HepG2 (cell line): ENCODE data around the gene F8. TPM values are rescaled to one million over a fixed set of nuclear protein-coding genes. Genes with fewer than 3 reads are reported as not detected.

Experiments used
- ATAC-seq: fragments of 200-7000 bp; cut with Tn5 transposase; 3 replicates; pipeline ENCODE4 v1.9.1; 2020; ENCODE audit warnings: mild to moderate bottlenecking, moderate library complexity
- BruUV-seq: library from RNA; stranded (reverse); fragments of 400-500 nt; replicated peaks from 2 replicates; lab custom pipeline; 2021; lab: Mats Ljungman, UMichigan
- CTCF ChIA-PET: fragments of 300-600 bp; formaldehyde crosslinking; extraction: SDS; loops from one replicate; lab custom pipeline; 2021; ENCODE audit warnings: low total read pairs, inconsistent platforms, low intra/inter-chr PET ratio; lab: Yijun Ruan, JAX
- POLR2A ChIA-PET: fragments of 350-600 bp; sonication (Branson Sonifier 250); formaldehyde crosslinking; loops from one replicate; lab custom pipeline; 2020; ENCODE audit warnings: antibody characterized with exemption, inconsistent platforms; lab: Yijun Ruan, JAX
- DNase-seq: peaks from one replicate; pipeline ENCODE4 v3.0.0-alpha.2; 2015; ENCODE audit warnings: low spot score
- FAIRE-seq: peaks from 3 replicates; lab custom pipeline; 2011; peaks lifted over from hg19 to GRCh38; lab: Jason Lieb, UNC
- H2AFZ ChIP-seq: one replicate; pipeline ENCODE4 v1.6.1; 2011; ENCODE audit warnings: low read length, inconsistent platforms
- H3K27ac ChIP-seq: fragments of 300-600 bp; 3 replicates; pipeline ENCODE4 v1.8.0; 2011; ENCODE audit warnings: mixed run types, mild to moderate bottlenecking, mixed read lengths, low read length, inconsistent platforms; ENCODE audit not compliant: insufficient read depth; ENCODE audit errors: extremely low read length
- H3K27me3 ChIP-seq, 2 experiments: fragments of 200-600 bp in 1 of 2; 2 replicates in 1 of 2; 3 replicates in 1 of 2; pipeline versions ENCODE4 v1.6.0 to v1.8.0; 2011; ENCODE audit warnings: low read length in 2 of 2, mild to moderate bottlenecking in 2 of 2, moderate library complexity in 2 of 2, inconsistent platforms in 1 of 2; ENCODE audit not compliant: insufficient read depth in 2 of 2, control insufficient read depth in 1 of 2
- H3K36me3 ChIP-seq, 2 experiments: fragments of 200-600 bp in 1 of 2; replicated peaks in 1 of 2; 2 replicates in 1 of 2; 3 replicates in 1 of 2; pipeline versions ENCODE4 v1.5.1 to v1.8.0; 2011; ENCODE audit warnings: low read length in 2 of 2, inconsistent platforms in 1 of 2; ENCODE audit not compliant: insufficient read depth in 2 of 2, control insufficient read depth in 1 of 2
- H3K4me1 ChIP-seq: 2 replicates; pipeline ENCODE4 v1.5.1; 2012; ENCODE audit warnings: low read length, inconsistent platforms; ENCODE audit not compliant: insufficient read depth
- H3K4me2 ChIP-seq: 2 replicates; pipeline ENCODE4 v1.6.0; 2011; ENCODE audit warnings: low read depth, low read length, inconsistent platforms
- H3K4me3 ChIP-seq, 3 experiments: fragments of 200-600 bp in 1 of 3; sonication (generic), shearing (Covaris generic) in 1 of 3; replicated peaks in 1 of 3; 2 replicates each; pipeline ENCODE4 v1.5.1; 2011 to 2016; ENCODE audit warnings: low read length in 3 of 3, inconsistent platforms in 2 of 3, low read depth in 2 of 3, mild to moderate bottlenecking in 2 of 3, control low read depth in 1 of 3, mixed read lengths in 1 of 3; ENCODE audit not compliant: insufficient read depth in 1 of 3
- H3K79me2 ChIP-seq: one replicate; pipeline ENCODE4 v1.6.1; 2011; ENCODE audit warnings: low read length, inconsistent platforms; ENCODE audit not compliant: insufficient read depth
- H3K9ac ChIP-seq: 2 replicates; pipeline ENCODE4 v1.6.0; 2011; ENCODE audit warnings: mild to moderate bottlenecking, low read depth, low read length, inconsistent platforms; ENCODE audit not compliant: insufficient read depth
- H3K9me3 ChIP-seq: 2 replicates; pipeline ENCODE4 v1.5.1; 2012; ENCODE audit warnings: mild to moderate bottlenecking, low read length
- H4K20me1 ChIP-seq: 2 replicates; pipeline ENCODE4 v1.6.0; 2011; ENCODE audit warnings: inconsistent platforms, mild to moderate bottlenecking, low read length, moderate library complexity; ENCODE audit not compliant: insufficient read depth
- KAT8 ChIP-seq: IDR thresholded peaks from 2 replicates; pipeline ENCODE4 v1.6.1; 2016; ENCODE audit warnings: missing genetic modification reagents, missing compliant biosample characterization
- KLF12 ChIP-seq: sonication (generic); formaldehyde crosslinking; IDR thresholded peaks from 2 replicates; pipeline ENCODE4 v1.4.0; 2020; ENCODE audit warnings: missing genetic modification reagents, borderline replicate concordance
- PRDM15 ChIP-seq: sonication (generic); formaldehyde crosslinking; IDR thresholded peaks from 2 replicates; pipeline ENCODE4 v1.4.0; 2020; ENCODE audit warnings: missing genetic modification reagents
- SAP130 ChIP-seq: IDR thresholded peaks from 2 replicates; pipeline ENCODE4 v1.6.1; 2016; ENCODE audit warnings: low read depth
- SRF ChIP-seq: IDR thresholded peaks from 2 replicates; pipeline ENCODE4 v1.6.1; 2011; ENCODE audit warnings: mild to moderate bottlenecking, low read depth, low read length, moderate library complexity
- STAT6 ChIP-seq: sonication (generic); formaldehyde crosslinking; IDR thresholded peaks from 2 replicates; pipeline ENCODE4 v1.4.0; 2020; ENCODE audit warnings: missing genetic modification reagents, mild to moderate bottlenecking, borderline replicate concordance
- TFE3 ChIP-seq: IDR thresholded peaks from 2 replicates; pipeline ENCODE4 v1.6.1; 2016
- WIZ ChIP-seq: sonication (generic); formaldehyde crosslinking; IDR thresholded peaks from 2 replicates; pipeline ENCODE4 v1.5.1; 2020; ENCODE audit warnings: mild to moderate bottlenecking, missing genetic modification reagents
- ZBTB3 ChIP-seq: sonication (generic); formaldehyde crosslinking; IDR thresholded peaks from 2 replicates; pipeline ENCODE4 v1.4.0; 2020; ENCODE audit warnings: low read depth, mild to moderate bottlenecking, moderate library complexity, missing genetic modification reagents, borderline replicate concordance
- ZNF136 ChIP-seq: sonication (generic); formaldehyde crosslinking; IDR thresholded peaks from 2 replicates; pipeline ENCODE4 v1.8.1; 2022; ENCODE audit warnings: low read depth, mild to moderate bottlenecking, moderate library complexity, missing genetic modification reagents
- ZNF280D ChIP-seq: sonication (generic); formaldehyde crosslinking; IDR thresholded peaks from 2 replicates; pipeline ENCODE4 v1.5.1; 2020; ENCODE audit warnings: mild to moderate bottlenecking, missing genetic modification reagents
- ZNF615 ChIP-seq: sonication (generic); formaldehyde crosslinking; IDR thresholded peaks from 2 replicates; pipeline ENCODE4 v1.5.0; 2020; ENCODE audit warnings: mild to moderate bottlenecking, missing genetic modification reagents, borderline replicate concordance
- WGBS: methylation state at CpG from one replicate; pipeline ENCODE4 v1.1.6; 2017; ENCODE audit warnings: low lambda C conversion rate; 5-methylcytosine and 5-hydroxymethylcytosine counted together
- in situ Hi-C: cut with HindIII; loops from 2 replicates; pipeline ENCODE4 v1.10.0; 2017; ENCODE audit warnings: low pct_unique_long_range_greater_than_20kb; ENCODE audit not compliant: extremely low pct_ligation_motif_present
- intact Hi-C: fragments of 100-400 bp; cut with micrococcal nuclease; formaldehyde crosslinking; loops from one replicate; pipeline ENCODE4 v1.10.0; 2022; ENCODE audit not compliant: unreplicated experiment
- polyA plus RNA-seq, 8 experiments: library from polyadenylated mRNA; depleted of rRNA in 3 of 8; stranded (reverse) in 7 of 8; unstranded in 1 of 8; fragments of >200 nt; fragmentation: Illumina TruSeq in 4 of 8; extraction: Trizol in 4 of 8; gene quantifications; 2 replicates each; pipeline versions ENCODE4 v1.2.1 to v1.2.3, GENCODE V29; 2011 to 2016; ENCODE audit warnings: low read depth in 4 of 8, missing spikeins in 1 of 8, mixed read lengths in 1 of 8; ENCODE audit not compliant: insufficient read depth in 1 of 8
- total RNA-seq, 5 experiments: library from RNA; depleted of rRNA; stranded (reverse); fragments of >200 nt; fragmentation: Illumina TruSeq; extraction: Trizol; gene quantifications; 2 replicates each; pipeline ENCODE4 v1.2.3, GENCODE V29; 2016; ENCODE audit warnings: low read depth in 1 of 5

F8 gene
- total and polyA plus RNA-seq, 2 of the 13 experiments (the other 11 are each of a cell fraction or from before 2014, with no cell fraction given) = 0.29 to 0.61 TPM

GRCh38 chrX:155070975-155071693 is 48.6 kb upstream of the F8 start, which contains the start of the genes BRCC3, CMC4 and MTCP1:
Gene BRCC3, plus strand, starts transcription at chrX:155071508. Its CDS starts 20 bp downstream, at chrX:155071528.
Gene CMC4, minus strand, starts transcription at chrX:155071136. Its CDS starts 7,113 bp downstream, at chrX:155064023.
Gene MTCP1, minus strand, starts transcription at chrX:155071136. Its CDS starts 5,126 bp downstream, at chrX:155066010.
- DNase-seq = peak; percentile 65
- Histone ChIP-seq H3K79me2 (peaks cover 25% of the 10 kb centered on the region), H4K20me1 (no peaks in the 10 kb centered on the region), H3K36me3 (peaks cover 0 to 6% of the 10 kb centered on the region in 2 experiments; a peak in 1 of 5 replicates), H3K4me1 (peaks cover 45% of the 10 kb centered on the region), H3K9ac (peak within 1 kb of the TSS; percentile 74), H3K4me3 (peak within 1 kb of the TSS; percentile 72 to 86 (median 79)), H3K27ac (peak within 1 kb of the TSS; percentile 77), H2AFZ (peak within 1 kb of the TSS; percentile 42), H3K9me3 (no peaks in the 10 kb centered on the region), H3K27me3 (no peaks in the 10 kb centered on the region), H3K4me2 (peak within 1 kb of the TSS; percentile 78)
- BruUV-seq = no TSS peak
- peak; percentile 97 for ATAC-seq
- intact Hi-C loops = loop anchor here (5.0 kb wide), 1 partner anchor 44 kb away; the partner anchor contains the start of gene FUNDC2
- no peak for FAIRE-seq
- ChIA-PET CTCF (no interaction called here), POLR2A (interaction anchor here (1.0 to 1.3 kb wide), 2 partner anchors 44 kb away, joined by 4 to 7 read pairs; partner anchors contain the start of gene FUNDC2)
- no CpG with 5 or more reads among the region's 81 CpGs for WGBS
- in situ Hi-C loops = no loop called here
- no peak for TF ChIP-seq ZNF615 (CRISPR knock-in tag)
- no peak for TF ChIP-seq PRDM15 (CRISPR knock-in tag)
- no peak for TF ChIP-seq SRF
- TF ChIP-seq TFE3 (CRISPR knock-in tag) = no peak
- TF ChIP-seq KLF12 (CRISPR knock-in tag) = no peak
- peak; percentile 64 for TF ChIP-seq SAP130
- no peak for TF ChIP-seq ZNF136 (CRISPR knock-in tag)
- no peak; the same call in 1 of the 2 replicates for TF ChIP-seq KAT8 (CRISPR knock-in tag)
- TF ChIP-seq WIZ (CRISPR knock-in tag) = no peak; the same call in 1 of the 2 replicates
- TF ChIP-seq ZNF280D (CRISPR knock-in tag) = no peak
- no peak for TF ChIP-seq STAT6 (CRISPR knock-in tag)
- no peak for TF ChIP-seq ZBTB3 (CRISPR knock-in tag)
